Type B pancreatic cell (in vitro differentiated cells): ENCODE results near the gene LINGO3. TPM values are rescaled to one million over a fixed set of nuclear protein-coding genes. Genes with fewer than 3 reads are reported as not detected.

Experiments used
- DNase-seq: peaks from one replicate; pipeline ENCODE4 v3.0.0; 2021; ENCODE audit warnings: mixed read lengths; ENCODE audit not compliant: unreplicated experiment; ENCODE audit errors: extremely low spot score
- H3K27ac Mint-ChIP-seq: 2 replicates; pipeline ENCODE4 v1.8.0; 2021; ENCODE audit warnings: mild to moderate bottlenecking, mixed read lengths
- H3K27me3 Mint-ChIP-seq: 2 replicates; pipeline ENCODE4 v1.8.0; 2021; ENCODE audit warnings: mixed read lengths
- H3K36me3 Mint-ChIP-seq: 2 replicates; pipeline ENCODE4 v1.8.0; 2021; ENCODE audit warnings: mixed read lengths
- H3K4me1 Mint-ChIP-seq: one replicate; pipeline ENCODE4 v1.8.0; 2021; ENCODE audit warnings: mixed read lengths; ENCODE audit not compliant: unreplicated experiment
- H3K4me3 Mint-ChIP-seq: 2 replicates; pipeline ENCODE4 v1.8.0; 2021; ENCODE audit warnings: mild to moderate bottlenecking, mixed read lengths
- H3K9me3 Mint-ChIP-seq: 2 replicates; pipeline ENCODE4 v1.8.0; 2021; ENCODE audit warnings: mixed read lengths
- CTCF ChIP-seq: fragments of 200-600 bp; sonication (generic); conservative IDR thresholded peaks from 2 replicates; pipeline ENCODE4 v1.5.0; 2021; ENCODE audit warnings: antibody characterized with exemption, mild to moderate bottlenecking
- total RNA-seq: library from RNA; stranded (reverse); gene quantifications from 2 replicates; pipeline ENCODE4 v1.2.1, GENCODE V29; 2021; ENCODE audit warnings: low replicate concordance

Gene LINGO3
- total RNA-seq, 1 donor from 2014 or later = not detected

- no peaks in the 10 kb centered on the region for H3K27me3 Mint-ChIP-seq
- peaks cover 42% of the 10 kb centered on the region for H3K4me1 Mint-ChIP-seq
- no peak for TF ChIP-seq CTCF
- peak overlapping the region; percentile 95 for H3K27ac Mint-ChIP-seq
- no peak for DNase-seq
- no peaks in the 10 kb centered on the region for H3K9me3 Mint-ChIP-seq
- H3K4me3 Mint-ChIP-seq = peak overlapping the region; percentile 82
- H3K36me3 Mint-ChIP-seq = no peaks in the 10 kb centered on the region
Observed at GRCh38 chr19:2330255-2330631, 22.3 kb upstream of the LINGO3 start.

- Mint-ChIP-seq H3K4me3 (peak overlapping the region; percentile 96), H3K36me3 (no peaks in the 10 kb centered on the region), H3K27ac (peak overlapping the region; percentile 95), H3K9me3 (no peaks in the 10 kb centered on the region), H3K27me3 (no peaks in the 10 kb centered on the region), H3K4me1 (peaks cover 42% of the 10 kb centered on the region)
- no peak for TF ChIP-seq CTCF
- DNase-seq = no peak
Observed at GRCh38 chr19:2329501-2329916, 21.6 kb upstream of the LINGO3 start.

GRCh38 chr19:2329149-2329478 is 21.2 kb upstream of the LINGO3 start:
- DNase-seq = no peak
- H3K36me3 Mint-ChIP-seq = no peaks in the 10 kb centered on the region
- H3K27ac Mint-ChIP-seq = peak overlapping the region; percentile 95
- H3K4me1 Mint-ChIP-seq = peaks cover 42% of the 10 kb centered on the region
- no peaks in the 10 kb centered on the region for H3K9me3 Mint-ChIP-seq
- no peak for TF ChIP-seq CTCF
- H3K27me3 Mint-ChIP-seq = no peaks in the 10 kb centered on the region
- peak overlapping the region; percentile 96 for H3K4me3 Mint-ChIP-seq

GRCh38 chr19:2328401-2329148 is 20.6 kb upstream of the LINGO3 start, which contains the start of the genes LSM7 and SPPL2B:
TSS of gene LSM7 (minus strand) at chr19:2328586. CDS start at chr19:2328566, 20 bp downstream.
TSS of gene SPPL2B (plus strand) at chr19:2328684. CDS start at chr19:2328710, 26 bp downstream.
- no peaks in the 10 kb centered on the region for H3K36me3 Mint-ChIP-seq
- peaks cover 42% of the 10 kb centered on the region for H3K4me1 Mint-ChIP-seq
- peak within 1 kb of the TSS; percentile 100 for H3K27ac Mint-ChIP-seq
- H3K9me3 Mint-ChIP-seq = no peaks in the 10 kb centered on the region
- no peaks in the 10 kb centered on the region for H3K27me3 Mint-ChIP-seq
- DNase-seq = peak; percentile 96
- H3K4me3 Mint-ChIP-seq = peak within 1 kb of the TSS; percentile 97
- no peak for TF ChIP-seq CTCF

- DNase-seq = no peak
- Mint-ChIP-seq H3K4me1 (peaks cover 42% of the 10 kb centered on the region), H3K27me3 (no peaks in the 10 kb centered on the region), H3K4me3 (peak overlapping the region; percentile 97), H3K36me3 (no peaks in the 10 kb centered on the region), H3K27ac (peak overlapping the region; percentile 100), H3K9me3 (no peaks in the 10 kb centered on the region)
- no peak for TF ChIP-seq CTCF
Observed at GRCh38 chr19:2327773-2328400, 19.9 kb upstream of the LINGO3 start.
